Stimulated activated CD8-positive, alpha-beta memory T cell treated with anti-CD3 and anti-CD28 coated beads, Interleukin-2, amount 100 ng/mL, for 1 hour (primary cell): ENCODE results near the gene CNFN.
A peak's percentile ranks its signal among the peaks of the same experiment; 100 is the strongest.

Experiments
- DNase-seq, 2 donors: peaks; one replicate each; pipeline ENCODE4 v3.0.0-alpha.2; 2020; ENCODE audit warnings: low read depth in 2 of 2

The CNFN gene, protein sequence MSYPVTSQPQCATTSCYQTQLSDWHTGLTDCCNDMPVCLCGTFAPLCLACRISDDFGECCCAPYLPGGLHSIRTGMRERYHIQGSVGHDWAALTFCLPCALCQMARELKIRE

DNA sequence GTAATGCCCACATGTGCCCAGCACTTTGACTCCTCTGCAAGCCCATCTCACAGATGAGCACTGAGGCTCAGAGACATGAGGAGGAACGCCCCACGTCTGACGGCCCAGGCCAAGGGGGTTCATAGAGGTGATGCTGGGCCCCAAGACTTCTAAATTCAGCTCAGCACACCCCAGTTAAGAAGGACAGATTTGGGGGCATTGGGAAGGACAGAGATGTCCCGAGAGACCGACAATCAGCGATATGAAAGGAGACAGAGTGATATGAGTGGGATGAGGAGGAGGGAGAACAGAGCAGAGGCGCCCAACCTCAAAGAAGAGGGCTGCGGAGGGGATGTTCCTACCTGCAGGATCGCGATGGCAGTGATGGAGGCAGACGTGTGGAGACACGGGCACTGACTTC lies at the start of gene CNFN:
CNFN (minus strand) TSS at position 399 of the 400 bp plus-strand sequence. CDS start 1,260 bp downstream, outside the sequence.
- no peak for DNase-seq

DNA sequence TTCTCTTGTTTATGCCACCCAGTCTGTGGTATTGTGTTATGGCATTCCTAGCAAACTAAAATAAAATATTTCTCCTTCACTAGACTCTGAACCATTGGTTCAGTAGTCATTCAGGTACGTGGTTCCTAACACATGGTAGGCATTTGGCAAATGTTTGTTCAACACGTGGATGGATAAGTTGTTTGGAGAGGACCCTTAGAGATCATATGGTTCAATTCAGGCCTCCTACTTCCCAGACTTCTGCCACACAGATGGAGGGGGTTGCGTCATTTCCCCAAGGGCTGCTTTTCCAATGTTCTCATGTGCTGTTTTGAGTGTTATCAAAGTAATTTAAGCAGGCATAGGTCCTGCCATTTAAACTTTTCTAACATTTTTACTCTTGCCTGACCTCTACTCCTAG lies 45.9 kb upstream of the CNFN start:
- no peak for DNase-seq

DNA sequence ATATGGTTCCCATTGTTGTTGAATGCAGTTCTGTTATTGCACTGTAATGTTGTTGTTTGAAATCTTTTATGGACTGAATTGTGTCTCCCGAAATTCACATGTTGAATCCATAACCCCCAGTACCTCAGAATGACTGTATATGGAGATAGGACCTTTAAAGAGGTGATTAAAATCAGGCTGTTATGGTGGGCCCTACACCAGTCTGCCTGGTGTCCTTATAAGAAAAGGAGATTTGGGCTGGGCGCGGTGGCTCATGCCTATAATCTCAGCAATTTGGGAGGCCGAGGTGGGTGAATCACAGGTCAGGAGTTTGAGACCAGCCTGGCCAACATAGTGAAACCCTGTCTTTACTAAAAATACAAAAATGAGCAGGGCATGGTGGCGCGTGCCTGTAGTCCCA lies 45.2 kb upstream of the CNFN start:
- DNase-seq: no peak

DNA sequence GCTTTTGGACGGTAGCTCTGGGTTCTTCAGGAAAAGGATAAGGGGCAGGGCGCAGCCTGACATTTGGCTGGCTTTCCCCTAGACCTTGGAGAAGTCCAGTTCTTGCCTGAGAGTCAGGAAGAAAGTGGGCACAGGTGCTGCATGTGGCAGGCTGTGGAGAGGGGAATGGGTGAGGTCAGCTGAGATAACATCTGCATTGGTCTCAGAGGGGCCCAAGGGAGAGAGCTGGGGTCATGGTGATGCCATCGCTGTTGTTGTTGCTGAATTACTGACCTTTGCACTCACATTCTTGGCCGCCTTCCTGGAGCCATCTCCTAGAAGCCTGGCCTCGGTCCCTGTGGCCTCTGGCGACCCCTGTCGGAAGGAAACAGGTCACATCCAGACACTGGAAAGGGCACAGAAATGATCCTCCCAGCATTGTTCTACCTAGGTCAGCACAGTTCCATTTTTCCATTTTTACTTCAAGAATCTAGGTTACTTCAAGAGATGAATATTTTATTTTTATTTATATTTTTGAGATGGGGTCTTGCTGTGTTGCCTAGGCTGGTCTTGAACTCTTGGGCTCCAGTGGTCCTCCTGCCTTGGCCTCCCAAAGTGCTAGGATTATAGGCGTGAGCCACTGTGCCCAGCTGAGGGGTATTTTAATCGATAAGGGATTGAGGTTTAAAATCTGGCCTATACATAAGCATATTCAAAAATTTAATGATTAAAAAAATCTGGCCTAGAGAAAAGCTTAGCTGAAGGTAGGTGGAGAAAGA lies 43.6 kb upstream of the CNFN start:
- peak in 1 of 2 donors; percentile 45 for DNase-seq

DNA sequence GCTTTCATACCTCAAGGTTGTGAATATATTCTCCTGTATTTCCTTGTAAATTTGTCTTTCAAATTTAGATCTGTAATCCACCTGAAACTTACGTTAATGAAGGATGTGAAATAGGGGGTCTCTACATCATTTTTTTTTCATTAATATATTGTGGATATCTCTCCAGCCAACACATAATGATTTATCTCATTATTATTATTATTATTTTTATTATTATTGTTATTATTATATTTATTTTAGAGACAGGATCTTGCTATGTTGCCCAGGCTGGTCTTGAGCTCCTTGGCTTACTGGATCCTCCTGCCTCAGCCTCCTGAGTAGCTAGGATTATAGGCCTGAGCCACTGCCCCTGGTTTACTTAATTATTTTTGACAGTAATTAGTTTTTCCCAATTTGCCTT lies 41.4 kb upstream of the CNFN start:
- no peak for DNase-seq

DNA sequence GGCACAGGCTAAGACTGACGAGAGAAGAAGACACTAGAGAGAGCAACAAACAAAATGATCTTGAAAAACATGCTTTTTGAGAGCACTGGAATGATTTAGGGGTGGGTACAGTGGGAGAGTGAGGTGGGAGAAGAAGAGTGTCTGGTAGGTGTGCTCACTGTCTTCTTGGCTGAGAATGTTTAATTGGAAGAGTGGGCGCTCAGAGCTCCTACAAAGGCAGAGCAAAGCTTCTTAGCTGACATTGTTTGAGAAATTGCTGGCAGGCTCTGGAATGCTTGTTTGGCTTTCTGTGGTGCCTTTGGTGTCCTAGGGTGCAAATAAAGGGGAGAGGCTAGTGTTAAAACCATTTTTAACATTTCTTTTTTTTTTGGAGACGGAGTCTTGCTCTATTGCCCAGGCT lies 38.6 kb upstream of the CNFN start:
- no peak for DNase-seq

DNA sequence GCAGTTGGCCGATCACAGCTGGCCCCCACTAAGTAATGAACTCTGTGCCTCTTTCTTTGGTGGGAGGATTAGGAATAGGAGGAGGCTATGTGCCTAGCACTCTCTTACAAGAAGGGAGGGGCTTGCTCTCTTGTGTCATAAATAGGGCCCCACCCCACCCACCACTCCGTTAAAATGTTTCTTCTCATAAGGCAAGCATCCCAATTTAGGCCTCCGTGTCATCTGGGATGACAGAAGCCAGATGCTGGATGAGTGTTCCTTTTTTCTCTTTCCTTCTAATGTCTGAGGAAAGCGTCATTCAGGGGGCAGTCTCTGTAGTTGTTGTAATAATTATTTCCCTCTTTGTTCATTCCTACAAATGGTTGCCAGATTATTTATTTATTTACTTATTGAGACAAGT lies 37.2 kb upstream of the CNFN start, which contains the start of gene LIPE:
LIPE (minus strand) TSS at position 76 of the 400 bp plus-strand sequence. CDS start 239 bp downstream, outside the sequence.
- no peak for DNase-seq

DNA sequence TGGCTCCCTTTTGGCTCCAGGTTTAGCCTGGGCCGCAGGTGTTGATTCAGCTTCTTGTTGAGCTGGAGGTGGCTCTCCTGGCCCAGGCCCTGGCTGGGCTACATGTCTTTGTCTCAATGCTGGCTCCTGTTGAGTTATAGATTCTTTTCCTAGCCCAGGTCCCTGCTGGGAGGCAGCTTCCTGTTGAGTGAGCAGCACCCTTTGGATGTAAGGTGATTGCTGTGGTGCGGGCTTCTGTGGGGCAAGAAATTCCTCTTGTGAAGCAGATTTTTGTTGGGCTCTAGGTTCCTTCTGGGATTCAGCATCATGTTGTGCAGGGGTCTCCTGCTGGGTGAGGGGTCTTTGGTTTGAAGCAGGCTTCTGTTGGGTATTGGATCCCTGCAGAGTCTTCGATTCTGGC lies 36.5 kb upstream of the CNFN start:
- no peak for DNase-seq

DNA sequence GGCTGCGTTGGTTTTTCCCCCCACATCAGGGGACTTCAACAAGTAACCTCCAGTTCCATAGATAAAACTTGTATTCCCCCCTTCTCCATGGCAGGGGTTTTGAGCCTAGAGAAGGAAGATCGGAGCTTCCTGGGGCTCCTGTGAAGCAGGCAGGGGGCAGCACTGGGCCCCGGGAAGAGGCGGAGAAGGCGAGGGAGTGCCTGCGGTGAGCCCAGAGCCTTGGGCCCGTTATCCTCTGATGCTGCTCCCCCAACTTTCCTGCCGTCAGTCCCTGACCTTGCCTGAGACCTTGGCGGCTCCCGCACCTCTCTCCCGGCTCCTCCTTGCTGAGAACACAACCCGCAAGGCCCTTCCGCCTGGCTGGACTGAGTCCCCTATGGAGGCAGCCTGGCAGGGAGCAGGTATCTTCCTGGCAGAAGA lies 34.6 kb upstream of the CNFN start:
- no peak for DNase-seq

DNA sequence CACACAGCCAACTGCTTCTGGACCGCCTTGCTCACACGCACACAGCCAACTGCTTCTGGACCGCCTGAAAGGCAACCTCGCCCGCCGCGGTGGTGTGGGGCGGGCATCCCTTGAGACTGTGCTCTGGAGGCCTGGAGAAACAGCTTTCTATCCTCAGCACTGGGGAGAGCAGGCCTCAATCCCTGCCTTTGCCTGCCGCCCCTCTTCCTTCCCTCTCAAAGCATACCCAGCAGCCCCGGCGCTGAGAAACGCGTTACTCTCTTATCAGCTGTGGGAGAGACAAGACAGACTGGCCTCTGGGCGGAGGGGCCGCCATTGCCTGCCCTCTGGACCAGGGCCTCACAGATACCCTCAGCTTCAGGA lies 34.2 kb upstream of the CNFN start:
- no peak for DNase-seq

DNA sequence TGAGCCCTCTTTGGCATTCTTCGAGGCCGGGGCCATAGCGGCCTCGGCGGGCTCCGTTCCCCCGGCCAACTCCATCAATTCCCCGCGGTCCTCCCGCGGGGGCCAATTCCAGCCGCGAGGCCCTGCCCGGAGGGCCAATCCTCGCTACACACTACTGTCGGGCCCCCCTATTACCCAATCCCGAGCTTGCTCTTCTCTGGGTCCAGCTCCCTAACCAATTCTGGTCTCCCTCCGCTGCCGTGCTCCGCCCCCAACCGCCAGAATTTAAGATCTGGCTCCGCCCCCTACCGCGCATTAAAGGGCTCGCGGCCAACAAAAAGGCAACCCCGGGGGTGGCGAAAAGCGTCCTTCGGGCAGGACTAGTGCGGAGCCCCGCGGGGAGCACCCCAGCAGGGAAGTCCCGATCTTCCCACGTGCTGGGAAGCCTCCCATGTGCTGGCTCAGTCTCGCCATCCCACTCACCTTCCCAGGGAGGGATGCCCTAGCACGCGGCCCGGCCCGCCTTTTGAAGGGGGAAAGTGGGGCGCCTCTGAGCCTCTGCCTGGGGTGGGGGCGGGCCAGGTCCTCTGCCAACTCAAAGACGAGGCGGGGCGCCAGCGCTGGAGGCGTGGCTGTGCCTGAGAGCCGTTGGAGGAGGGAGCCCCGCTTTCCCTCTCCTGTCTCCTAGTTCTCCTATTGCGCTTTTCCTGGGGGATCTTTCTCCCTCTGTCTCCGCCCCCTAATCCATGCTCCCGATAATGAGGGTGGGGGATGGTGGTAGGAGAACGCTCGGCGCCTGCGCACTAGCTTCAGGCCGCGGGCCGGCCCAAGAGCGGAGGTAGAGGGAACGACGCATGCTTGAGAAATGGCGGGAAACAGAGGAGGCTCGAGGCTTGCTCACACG lies 33.6 kb upstream of the CNFN start:
- DNase-seq: peak; percentile 86 to 87

DNA sequence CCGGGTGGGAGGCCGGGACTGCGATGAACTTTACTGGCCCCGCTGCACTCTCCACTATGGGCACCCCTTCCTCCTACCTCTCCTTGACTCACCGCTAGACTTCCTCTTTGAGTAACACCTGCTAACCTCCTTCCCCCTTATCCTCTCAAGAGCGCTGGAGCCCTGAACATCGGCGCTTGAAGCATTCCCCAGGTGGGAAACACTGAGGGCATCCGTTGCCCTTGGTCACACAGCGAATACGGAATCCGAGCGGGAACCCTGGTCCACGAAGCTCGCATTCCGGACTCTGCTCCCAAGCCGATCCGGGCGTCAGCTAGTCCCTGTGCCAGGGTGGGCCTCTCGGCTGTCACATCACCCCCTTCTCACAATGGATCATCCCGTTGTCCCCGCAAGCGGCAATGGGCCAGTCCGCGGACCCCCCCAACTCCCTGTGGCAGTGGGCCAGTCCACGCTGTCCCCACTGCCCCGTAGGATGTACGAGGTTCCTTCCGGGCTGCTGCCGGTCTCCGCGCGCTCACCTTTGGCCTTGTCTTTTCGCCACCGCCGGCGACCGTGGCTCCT lies 32.9 kb upstream of the CNFN start:
- DNase-seq: peak in 1 of 2 donors; percentile 34

DNA sequence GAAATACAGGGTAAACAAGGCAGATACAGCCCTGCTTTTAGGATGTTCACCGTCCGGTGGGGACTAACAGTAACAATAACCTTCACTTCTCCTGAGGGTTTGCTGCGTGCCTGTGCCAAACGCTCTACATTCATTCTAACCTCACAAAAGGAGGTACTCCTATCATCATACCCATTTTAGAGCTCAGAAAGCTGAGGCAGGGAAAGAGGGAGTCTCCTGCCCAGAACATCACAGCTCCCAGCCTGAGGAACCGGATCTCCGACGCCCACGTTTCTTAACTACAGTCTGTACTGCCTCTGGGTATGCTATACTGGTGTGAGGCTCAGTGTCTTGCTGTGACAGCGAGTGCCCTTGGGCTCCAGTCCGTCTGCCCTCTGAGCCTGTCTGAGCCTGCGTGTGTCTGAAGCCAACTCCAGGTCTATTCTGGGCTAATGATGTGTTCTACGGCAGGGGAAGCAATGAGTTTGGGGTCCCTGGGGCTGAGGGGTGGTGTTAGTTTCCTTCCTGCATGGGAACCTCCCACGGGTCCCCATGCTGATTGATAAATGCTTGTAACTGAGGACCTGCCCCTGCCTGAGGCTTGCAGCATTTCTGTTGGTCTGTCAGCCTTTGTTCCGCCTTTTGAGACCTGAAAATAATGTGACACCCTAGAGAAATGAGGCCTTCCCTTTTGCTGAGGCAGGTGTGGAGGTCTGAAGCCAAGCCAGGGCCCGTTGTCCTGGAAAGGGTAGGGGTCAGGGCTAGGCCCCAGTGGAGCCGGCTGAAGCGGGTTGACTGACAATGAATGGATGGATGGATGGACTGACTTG lies 32.2 kb upstream of the CNFN start:
- DNase-seq: no peak

DNA sequence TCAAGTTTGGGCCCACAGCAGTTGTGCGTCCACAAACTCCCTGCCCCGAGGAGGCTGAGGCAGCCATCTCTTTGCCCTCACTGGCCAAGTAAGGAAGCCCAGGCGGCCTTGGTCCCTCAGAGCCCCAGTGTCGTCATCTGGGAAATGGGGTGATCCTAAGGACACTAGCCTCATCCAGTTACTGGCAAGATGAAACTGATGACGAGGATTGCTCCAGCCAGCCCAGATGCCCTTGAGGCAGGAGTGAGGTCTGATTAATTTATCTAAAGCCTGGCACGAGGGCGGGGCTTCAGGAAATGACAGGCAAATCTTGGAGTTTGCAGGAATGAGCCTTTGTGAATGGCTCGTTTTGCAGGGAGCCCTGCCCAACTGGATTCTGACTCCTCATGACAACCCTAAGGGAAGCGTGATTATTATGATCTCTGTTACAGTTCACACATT lies 31.5 kb upstream of the CNFN start:
- DNase-seq: no peak

DNA sequence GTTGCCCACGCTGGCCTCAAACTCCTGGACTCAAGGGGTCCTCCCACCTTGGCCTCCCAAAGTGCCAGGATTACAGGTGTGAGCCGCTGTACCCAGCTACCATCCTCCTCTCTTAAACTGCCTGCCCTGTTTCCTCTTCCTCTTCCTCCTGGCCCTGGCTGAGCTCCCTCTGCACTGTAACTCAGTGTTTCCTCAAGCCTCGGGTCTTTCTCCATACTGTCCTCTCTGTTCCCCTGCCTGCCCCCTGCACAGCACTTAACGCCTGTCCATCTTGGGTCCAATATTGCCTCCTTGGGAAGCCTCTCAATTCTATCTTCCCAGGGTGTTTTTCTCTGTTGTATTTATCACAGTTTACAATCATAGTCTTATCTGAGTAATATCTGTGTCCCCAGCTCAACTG lies 31.0 kb upstream of the CNFN start:
- DNase-seq: no peak

DNA sequence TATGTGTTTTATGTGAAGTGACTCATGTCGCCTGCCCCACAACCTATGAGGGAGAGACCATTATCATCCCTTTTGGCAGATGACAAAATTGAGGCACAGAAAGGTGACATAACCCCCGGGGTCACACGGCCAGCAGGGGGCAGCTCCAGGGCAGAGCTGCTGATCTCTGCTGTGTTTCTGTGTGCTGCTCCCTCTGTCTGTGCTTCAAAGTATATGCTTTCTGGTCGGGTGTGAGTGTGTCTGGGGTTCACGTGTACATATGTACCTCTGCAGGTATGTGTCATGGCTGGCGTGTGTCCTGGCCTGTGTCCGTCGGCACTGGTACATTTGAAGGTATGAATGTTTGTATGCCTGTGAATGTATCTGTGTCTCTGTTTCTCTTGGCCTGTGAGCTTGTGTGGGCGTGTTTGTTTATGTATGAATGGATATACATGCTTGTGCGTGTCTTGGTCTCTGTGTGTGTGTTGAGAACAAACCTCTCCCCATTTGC lies 30.0 kb upstream of the CNFN start:
- peak; percentile 40 to 55 for DNase-seq

DNA sequence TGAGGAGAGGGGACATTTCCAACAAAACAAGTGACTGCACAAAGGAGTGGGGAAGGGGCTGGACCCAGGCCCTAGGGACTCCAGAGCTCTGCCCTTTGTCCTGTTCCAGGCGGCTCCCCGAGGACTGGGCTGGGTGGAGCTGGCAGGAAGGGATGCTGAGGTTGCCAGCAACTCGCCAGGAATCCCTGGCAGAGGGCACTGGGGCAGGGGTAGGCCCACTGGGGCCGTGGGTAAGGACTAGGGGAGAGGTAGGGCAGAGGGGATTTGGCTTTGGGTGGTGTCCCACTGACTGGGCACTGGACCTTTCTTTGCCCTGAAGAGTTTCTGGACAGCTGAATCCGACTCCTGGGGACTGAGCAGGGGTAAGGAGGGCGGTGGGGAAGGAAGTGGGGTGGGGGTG lies 29.2 kb upstream of the CNFN start:
- DNase-seq: no peak

DNA sequence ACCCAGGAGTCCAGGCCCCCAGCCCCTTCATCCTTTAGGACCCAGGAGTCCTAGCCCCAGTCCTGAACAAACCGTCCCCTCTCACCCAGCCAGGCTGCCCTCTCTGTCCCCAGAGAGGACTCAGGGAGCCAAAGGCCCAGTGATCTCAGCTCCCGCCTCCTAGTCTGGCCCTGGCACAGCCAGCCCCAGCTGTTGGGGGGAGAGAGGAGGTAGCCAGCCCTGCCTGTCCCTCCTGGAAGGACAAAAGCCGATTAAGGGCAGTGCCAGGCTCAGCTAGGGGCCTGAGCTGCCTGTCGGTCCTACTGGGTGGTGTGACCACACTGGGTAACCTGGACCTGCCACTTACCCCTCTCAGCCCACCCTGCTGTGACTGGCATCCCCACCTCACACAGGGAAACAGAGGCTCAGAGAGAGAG lies 22.6 kb upstream of the CNFN start:
- DNase-seq: no peak

DNA sequence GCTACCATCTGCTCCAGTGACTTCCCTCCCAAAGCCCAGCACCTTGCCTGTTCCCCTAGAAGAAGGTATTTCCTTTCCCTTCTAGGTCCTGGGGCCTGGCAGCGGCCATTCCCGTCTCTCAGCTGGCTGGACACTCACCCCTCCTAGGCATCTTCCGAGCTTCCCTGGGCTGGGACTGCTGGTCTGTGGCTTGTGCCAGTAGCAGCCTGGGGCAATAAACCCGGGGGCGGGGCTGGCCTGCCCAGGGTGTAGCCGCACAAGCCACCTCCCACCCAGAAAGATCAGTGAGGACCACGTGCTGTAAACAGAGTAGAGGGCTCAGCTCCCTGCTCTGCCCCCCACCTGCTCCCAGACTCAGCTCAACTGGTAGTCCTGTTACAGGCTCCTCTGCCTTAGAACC lies 22.1 kb upstream of the CNFN start:
- no peak for DNase-seq

DNA sequence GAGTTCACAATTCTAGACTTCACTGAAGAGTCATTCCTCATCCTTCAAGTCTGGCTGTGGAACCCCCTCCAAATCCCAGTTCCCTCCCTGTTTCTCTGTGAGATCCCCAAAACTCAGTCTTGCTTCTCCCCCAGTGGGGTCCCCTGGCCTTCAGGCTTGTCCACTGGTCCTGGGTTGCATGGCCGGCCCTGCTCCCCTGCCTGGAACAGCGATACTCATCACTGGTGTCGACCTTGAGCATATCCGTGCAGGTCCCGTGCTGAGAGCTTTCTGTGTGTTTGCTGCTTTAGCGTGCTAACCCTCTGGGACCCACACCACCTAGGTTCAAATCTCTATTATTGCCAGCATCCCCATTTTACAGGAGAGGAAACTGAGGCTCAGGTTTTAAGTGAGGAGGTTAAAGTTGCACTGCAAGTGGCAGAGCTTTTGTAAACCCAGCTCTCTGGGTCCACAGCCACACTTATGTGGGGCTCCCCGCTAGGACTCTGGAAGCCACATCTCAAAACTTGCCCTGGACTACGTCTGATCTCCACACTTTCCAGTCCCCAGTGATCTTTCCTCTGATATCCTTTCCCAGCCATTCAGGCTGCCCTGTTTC lies 21.6 kb upstream of the CNFN start:
- DNase-seq: no peak

DNA sequence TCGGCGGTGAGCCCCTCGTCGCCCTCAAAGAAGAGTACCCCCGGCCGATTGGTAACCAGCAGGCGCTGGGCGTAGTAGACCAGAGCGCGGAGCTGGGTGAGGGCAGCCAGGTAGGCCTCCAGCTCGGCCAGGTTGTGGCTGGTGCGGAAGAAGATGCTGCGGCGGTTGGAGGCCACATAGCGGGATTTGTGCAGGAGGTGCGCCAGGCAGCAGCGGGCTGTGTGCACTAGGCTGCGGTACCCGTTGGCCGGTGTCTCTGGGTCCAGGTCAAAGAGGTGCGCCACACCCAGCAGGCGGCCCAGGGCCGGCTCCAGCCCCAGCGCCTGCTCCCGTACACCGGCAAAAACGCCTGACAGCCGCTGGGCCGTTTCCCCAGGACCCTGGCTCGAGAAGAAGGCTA lies 20.3 kb upstream of the CNFN start:
- DNase-seq: no peak
